ENCODE data around the gene HUNK.
A peak's percentile ranks its signal among the peaks of the same experiment; 100 is the strongest.

The HUNK gene

DNA sequence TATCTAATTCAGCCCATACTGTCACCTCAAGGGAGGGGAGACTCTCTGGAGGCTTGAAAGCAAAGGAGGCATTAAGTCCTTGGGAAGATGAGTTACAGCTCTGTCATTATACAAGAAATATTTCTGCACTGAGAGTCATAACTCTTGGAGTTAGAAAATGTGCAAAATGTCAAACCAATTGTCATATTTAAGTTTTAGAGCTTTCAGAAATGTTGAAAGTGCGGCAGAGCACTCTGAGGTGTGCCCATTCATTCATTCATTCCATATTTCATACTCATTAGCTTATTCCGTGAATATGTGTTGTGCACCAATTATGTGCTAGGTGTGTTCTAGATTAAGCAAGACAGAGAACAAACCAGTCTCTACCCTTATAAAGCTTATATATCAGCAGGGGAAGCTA, 87.1 kb downstream of the HUNK start:
- DNase-seq (ENCODE audit: low spot score): no peak

DNA sequence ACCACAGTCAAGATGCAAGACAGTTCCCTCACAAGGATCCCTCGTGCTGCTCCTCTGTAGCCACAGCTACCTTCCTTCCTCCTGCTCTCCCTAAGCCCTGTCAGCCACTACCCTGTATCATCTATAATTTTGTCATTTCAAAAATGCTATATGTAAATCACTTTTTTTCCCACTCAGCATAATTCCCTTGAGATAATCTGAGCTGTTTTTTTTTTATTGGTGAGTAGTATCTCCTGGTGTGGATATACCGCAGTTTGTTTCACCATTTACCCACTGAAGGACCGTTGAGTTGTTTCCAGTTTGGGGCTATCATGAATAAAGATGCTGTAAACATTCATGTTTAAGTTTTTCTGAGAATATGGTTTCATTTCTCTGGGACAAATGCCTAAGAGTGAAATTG, 88.2 kb downstream of the HUNK start:
- DNase-seq (ENCODE audit: low spot score): no peak

DNA sequence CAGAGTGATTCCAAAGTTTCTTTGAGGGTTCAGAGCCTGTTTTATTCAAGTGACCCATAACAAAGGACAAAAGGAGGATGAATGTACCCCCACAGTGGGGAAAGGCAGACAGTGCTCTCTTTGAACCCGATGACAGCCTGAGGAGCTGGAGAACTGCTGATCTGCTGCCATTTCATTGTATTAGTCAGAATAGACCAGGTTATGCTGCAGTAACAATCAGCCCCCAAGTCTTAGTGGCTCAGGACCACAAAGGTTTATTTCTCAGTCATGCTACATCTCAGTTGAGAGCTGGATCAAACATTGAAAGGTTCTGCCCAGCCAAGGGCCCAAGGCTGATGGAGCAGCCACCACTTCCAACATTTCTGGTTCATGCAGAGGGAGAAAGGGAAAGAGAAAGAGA, 88.9 kb downstream of the HUNK start:
- no peak for DNase-seq (ENCODE audit: low spot score)

DNA sequence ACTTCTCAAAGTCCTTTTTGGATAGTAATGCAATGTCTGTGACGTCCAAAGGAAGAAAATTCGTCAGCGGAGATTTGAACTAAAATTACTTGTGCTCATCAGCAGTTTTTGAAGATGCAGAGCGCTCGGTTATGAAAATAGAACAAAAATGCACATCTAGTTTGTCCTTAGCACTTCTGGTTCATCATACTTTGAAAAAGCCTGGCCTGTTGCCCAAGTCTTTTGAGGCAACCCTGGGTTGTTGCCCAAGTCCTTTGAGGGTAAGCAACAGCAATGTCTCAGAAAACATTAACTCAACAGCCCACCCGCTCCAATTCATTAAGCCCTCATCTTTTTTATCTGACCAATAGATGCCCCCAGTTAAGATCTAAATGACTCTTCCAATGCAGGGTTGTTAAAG, 91.9 kb downstream of the HUNK start:
- no peak for DNase-seq (ENCODE audit: low spot score)

DNA sequence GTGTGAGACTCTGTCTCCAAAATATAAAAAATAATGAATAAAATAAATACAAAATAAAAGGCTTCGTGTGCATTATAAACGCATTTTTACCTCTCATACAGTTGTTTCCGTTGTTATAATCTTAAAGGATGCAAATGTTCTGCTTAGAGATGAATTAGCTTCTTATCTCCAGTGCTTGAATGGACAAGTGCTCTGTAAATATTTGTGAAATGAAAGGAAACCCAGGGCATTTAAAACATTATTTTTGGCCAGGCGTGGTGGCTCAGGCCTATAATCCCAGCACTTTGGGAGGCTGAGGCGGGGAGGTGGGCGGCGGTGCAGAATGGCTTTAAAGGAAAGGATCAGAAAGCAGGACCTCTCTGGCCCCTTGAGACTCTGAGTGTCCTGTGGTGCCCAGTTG, 94.5 kb downstream of the HUNK start:
- no peak for DNase-seq (ENCODE audit: low spot score)

DNA sequence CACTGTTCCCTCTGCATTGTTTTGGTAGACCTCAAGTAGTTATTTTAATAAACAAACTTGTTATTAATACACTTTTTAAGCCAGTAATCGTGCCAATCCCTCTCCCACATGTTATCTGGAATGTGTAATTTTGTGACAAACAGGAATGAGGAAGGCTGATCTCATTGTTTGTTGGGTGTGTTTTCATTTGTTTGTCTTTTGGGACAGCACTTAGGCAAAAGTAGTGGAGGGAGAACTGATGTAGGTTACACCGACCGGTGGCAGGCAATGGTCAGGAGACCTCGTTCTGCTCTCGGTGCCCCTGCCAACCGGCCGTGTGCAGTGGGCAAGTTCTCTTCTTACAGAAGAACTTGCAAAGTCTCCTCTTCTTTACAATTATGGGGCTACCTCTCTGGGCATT, 99.8 kb downstream of the HUNK start:
- no peak for DNase-seq (ENCODE audit: low spot score)

DNA sequence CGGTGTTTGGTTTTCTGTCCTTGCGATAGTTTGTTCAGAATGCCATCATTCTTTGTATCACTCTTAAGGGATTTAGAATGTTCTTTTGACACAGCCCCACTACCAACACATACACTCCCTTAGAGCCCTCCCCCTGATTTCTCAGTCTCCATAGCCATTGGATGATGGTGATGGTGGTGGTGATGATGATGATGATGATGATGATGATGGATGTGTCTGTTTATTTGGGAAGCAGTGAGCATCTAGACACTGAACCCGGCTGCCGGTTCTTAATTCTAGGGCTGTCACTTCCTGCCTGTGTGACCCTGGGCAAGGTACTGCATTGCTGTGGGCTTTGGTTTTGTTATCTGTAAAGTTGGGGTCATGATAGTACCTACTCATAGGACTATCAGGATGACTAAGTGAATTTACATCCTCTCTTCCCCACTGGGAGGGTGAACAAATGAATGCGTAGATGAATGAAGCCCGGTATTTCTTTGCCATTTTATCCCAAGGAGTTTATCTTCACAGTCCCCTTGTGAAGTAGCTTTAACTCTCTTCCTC, 100.7 kb downstream of the HUNK start:
- DNase-seq (ENCODE audit: low spot score): no peak

DNA sequence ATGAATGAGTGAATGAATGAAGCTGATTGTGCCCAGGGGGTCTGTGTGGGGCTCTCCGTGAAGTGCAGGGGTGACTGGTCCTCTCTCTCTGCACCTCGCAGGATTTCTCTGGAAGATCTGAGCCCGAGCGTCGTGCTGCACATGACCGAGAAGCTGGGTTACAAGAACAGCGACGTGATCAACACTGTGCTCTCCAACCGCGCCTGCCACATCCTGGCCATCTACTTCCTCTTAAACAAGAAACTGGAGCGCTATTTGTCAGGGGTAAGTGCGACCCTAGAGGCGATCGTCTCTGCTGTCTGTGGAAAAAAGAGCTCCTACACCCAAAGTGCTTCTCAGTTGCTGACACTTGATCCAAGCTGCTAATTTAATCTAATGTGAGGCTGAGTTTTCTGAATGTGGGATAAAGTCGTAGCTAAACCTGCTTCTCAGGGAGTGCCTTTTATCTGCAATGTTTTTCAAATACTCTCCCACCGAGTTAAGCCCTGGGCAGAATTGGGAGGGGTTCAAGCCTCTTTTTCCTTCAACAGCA, 101.7 kb downstream of the HUNK start:
- no peak for DNase-seq (ENCODE audit: low spot score)

DNA sequence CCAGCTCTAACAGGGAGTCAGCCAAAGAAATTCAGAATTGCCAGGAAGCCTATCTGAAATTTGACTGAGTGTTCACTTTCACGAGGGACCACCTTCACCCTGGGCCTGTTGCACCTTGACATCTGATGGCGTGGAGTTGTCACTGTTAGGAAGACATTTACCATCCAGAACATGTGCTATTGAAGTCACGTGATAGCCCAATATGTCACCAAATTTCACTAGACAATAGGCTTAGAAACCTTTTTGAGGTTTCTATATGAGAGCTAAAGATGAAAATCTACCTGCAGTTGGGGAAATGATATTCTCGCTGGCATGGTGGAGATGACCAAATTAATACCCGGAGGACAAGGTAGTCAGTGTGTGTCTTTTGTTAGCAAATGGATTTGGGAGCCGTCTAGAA, 102.7 kb downstream of the HUNK start:
- DNase-seq (ENCODE audit: low spot score): no peak

DNA sequence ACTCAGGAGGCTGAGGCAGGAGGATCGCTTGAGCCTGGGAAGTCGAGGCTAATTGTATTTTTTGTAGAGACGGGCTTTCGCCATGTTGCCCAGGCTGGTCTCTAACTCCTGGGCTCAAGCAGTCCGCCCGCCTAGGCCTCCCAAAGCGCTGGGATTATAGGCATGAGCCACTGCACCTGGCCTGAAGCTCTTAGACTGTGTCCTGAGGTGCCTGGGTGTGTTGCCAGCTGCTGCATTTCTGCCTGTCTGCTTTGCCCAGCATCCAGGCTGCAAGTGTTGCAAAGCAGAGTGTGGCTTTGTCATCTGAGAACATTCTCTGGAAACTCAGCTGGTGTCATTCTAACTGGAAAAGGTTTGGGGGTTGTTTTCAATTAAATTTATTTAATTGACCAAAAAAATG, 105.0 kb downstream of the HUNK start:
- no peak for DNase-seq (ENCODE audit: low spot score)

DNA sequence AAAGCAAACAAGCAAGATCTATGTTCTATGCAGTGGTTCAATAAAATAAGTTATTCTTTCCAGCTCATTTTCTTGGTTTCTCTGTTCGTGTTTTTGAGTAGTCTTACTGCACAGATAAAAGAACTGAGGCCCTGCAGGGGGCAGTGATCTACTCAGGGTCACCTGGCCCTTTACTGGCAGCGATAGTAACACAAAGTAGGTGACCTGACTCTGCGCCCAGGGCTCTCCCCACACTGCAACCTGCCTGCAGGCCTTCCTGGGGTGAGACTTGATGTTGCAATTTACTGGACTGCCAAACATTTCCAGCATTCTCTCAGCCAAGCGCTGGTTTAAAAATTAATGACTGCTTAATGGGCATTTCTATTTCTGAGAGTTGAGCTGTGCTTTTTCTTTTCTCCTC, 110.3 kb downstream of the HUNK start:
- DNase-seq (ENCODE audit: low spot score): no peak

DNA sequence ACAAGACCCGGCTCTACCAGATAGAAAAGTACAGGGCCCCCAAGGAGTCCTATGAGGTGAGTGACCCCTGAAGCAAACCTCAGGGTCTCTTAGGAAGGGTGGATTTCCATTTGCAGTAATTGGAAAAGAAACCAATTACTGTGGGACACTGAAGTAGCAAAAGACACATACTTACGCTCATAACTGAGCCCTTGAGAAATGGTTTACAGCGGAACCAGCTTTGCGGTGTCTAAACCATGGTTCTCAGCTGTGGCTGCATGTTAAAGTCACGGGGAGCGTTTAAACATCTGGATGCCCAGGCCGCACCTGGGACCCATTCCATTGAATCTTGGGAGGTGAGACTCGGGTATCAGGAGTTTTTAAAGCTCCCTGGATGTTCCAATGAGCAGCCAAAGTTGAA, 110.7 kb downstream of the HUNK start:
- DNase-seq (ENCODE audit: low spot score): no peak

DNA sequence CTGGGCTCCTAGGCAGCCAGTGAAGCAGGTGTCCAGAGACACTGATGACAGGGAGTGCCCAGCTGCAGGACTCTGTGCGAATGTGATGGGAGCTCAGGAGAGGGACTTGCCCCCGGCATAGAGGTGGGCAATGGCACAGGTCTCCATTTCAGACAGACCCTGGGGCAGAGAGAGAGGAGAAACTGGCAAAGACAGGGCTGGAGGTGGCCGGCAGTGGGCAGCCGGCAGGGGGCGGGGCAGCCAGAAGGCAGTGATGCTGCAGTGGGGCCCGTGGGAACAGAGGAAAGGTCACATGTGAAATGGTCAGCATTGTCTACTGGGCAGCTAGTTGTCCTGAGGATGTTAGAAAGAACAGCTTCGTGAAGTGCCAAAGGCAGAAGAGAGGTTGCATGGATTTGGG, 112.6 kb downstream of the HUNK start:
- DNase-seq (ENCODE audit: low spot score): no peak

DNA sequence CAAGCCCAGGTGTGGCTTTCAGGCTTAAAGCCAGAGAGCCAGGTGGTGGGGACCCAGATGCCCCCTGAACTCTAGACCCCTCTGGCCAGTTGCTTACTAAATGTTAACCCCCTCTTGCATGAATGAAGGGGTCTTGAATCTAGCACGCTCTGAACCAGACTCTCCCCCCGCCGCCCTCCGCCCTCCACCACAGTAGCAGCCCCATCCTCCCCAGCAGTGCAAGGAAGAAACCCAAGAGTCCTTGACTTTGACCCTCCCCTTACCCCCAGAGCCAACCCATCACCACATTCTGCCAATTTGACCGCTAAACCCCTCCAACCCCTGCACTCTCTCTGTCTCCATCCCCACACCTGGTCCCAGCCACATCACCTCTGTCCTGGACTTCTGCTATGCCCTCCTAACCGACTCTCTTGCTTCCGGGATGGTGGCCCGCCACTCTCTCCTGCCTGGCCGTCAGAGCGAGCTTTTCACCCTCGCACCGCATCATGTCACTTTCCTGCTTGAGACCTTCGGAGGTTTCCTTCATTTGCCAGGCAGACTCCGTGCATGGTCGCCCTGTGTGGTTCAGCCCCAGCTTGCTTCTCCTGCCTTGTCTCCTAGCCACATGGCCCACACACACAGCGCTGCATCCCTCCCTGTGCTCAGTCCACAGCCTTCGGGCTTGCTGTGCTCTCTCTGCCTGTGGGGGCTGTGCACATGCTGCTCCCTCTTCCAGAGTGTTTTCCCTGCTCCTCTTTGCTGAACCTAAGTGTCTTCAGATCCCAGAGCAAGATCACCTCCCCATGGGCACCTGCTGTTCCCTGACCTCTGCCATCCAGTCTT, 113.4 kb downstream of the HUNK start:
- no peak for DNase-seq (ENCODE audit: low spot score)

DNA sequence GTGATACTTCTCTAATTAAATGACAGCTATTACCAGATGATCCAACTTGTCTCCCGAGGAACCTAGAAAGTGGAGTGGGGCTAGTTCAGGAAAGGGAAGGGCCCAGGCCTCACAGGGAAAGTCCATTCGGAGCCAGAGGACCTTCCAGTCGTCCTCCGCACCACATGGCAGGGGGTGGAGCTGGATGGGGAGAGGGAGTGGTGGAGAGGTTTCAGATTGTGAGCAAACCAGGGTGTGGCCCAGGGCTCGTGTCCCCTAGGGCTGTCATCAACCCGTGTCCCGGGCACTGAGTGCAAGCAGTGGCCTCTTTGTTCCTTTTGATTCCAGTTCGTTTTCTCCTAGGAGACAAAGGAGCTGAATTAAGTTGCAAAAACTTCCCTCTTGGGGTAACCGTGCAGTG, 114.9 kb downstream of the HUNK start:
- peak; percentile 46 for DNase-seq (ENCODE audit: low spot score)

DNA sequence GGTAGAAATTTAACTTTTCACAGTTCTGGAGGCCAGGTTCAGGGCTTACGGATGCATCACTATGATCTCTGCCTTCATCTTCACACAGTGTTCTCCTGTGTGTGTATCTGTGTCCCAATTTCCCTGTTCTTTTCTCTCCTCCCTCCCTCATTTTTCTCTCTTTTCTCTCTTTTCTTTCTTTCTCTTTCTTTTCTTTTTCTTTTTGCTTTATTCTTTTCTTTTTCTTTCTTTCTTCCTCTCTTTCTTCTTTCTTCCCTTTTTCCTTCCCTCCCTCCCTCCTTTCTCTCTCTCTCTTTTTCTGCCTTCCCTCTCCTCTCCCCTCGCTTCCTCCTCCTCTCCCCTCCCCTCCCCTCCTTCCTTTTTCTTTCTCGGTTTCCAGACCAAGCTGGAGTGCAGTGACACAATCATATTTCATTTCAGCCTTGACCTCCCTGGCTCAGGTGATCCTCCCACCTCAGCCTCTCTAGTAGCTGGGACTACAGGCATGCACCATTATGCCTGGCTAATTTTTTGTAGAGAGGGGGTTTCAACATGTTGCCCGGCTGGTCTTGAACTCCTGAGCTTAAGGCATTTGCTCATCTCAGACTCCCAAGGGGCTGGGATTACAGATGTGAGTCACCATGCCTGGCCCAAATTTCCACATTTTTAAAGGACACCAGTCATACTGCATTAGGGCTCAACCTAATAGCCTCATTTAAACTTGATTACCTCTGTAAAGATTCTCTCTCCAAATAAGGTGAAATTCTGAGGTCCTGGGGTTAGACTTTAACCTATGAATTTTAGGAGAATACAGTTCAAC, 115.9 kb downstream of the HUNK start:
- no peak for DNase-seq (ENCODE audit: low spot score)

DNA sequence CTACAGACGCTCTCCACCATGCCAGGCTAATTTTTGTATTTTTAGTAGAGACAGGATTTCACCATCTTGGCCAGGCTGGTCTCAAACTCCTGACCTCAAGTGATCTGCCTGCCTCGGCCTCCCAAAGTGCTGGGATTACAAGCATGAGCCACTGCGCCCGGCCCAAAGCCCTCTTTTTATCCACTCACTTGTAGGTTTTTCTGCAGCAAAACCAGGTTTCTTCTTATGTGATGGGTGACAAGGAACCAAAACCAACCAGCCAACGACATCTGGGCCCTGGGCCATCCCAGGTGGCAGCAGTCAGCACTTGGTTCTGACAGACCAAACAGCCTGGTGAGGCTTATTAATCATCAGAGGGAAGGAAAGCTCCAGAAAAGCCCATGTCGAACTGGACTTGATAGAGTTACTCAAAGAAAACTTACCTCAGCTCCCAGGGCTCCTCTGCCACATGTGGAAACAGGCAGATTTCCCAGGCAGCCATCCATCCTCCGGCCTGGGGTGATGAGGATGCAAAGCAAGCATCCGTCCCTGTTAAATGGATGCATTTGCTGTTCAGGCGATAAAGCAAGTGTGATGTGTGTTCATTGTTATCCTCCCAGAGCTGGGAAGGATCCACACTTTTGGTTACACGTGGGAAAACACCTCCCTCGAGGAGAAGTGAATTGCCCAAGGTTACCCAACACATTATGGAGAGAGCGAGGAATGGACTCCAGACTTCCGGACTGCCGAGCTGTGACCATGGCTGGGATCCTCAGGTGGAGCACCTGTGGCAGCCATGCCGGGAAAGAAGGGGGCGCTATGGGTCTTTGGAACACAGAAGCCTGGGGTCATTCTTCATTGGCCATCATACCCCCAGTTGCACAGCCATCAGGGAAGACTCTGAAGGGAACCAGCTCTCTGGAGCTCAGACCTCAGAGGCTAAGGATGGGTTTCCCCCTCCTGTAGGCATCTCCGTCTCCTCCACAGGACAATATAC, 118.8 kb downstream of the HUNK start:
- DNase-seq (ENCODE audit: low spot score): no peak

DNA sequence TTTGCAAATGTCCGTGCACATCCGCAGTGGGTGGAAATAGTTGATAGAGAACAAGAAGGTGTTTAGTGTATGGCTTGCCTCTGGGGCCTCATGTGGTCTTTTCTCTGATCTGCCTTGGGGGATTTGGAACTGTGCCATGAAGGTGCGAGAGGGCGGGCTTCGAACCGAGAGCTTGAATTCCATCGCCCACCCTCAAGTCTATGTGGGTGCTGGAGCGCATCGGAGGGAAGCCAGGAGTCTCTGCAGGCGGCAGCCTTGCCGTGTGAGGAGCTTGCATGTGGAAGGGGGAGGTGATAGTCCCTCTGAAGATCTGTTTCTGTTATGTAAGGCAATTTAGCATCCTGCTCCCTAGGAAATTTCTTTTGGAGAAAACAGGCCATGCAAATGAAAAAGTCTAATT, 119.6 kb downstream of the HUNK start:
- DNase-seq (ENCODE audit: low spot score): no peak

DNA sequence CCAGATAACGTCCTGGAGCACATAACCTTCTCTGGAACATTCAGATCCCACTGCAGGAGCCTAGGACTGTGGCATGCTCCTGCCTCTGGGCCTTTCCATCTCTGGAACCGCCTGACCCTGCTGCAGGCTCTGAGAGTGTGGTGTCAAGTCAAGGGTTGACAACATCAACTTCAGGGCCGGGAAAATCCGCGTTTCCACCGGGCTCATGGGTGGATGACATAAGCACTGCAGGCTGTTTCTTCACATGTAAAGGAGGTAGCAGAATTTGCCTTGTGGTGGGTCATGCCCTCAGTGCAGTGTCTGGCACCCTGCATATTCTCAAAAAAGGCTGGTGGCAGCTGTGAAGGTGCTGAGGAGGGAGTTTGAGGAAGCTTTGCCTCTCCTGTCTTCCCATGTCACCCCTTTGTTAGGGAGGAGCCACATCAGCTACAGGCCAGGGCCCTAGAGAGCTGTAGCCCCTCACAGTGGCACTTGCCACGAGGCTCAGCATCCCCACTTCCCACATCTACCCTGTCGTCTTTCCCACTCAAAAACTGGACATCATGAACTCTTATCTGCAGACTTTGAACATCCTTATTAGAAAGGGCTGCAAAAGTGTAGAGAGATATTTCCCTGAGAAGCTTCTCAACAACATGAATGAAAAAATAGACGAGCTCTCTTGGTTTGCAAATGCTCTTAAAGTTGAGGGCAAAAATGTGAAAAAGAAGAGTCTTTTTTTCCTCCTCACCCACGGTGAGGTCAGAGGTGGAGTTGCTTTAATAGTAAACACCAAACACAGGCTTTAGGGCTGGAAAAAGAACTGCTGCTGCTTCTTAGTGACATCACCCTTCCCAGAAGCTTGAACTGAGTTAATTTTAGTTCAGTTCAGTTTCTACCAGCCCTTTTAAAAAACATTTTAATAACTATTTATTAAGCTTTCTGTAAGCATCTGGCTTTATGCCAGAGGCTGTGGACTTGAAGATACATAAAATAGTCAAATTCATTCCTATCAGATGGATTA, 121.3 kb downstream of the HUNK start:
- DNase-seq (ENCODE audit: low spot score): no peak

DNA sequence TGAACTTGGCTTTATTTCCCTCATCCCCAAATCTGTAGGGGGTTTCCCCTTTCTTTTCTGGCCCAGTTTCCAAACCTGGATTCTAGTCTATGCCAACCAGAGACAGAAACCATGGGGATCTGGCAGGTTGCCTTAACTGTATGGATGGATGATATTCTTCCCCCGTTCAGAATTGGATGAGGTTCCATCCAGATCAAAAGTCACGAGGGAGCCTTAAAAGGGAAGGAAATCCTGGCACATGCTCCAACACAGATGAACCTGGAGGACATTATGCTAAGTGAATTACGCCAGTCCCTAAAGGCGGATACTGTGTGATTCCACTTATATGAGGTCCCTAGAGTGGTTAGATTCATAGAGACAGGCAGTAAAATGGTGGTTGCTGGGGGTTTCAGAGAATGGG, 124.4 kb downstream of the HUNK start:
- DNase-seq (ENCODE audit: low spot score): no peak

All from AG20443 (cell line).